ENCODE data around the gene RBM17. TPM values are rescaled to one million over a fixed set of nuclear protein-coding genes. Genes with fewer than 3 reads are reported as not detected.
"Not testable (repeated sequence)": the region's sequence is repeated elsewhere in the genome, so short reads cannot be mapped to it uniquely, and the experiment has no call there.

RBM17 gene

DNA sequence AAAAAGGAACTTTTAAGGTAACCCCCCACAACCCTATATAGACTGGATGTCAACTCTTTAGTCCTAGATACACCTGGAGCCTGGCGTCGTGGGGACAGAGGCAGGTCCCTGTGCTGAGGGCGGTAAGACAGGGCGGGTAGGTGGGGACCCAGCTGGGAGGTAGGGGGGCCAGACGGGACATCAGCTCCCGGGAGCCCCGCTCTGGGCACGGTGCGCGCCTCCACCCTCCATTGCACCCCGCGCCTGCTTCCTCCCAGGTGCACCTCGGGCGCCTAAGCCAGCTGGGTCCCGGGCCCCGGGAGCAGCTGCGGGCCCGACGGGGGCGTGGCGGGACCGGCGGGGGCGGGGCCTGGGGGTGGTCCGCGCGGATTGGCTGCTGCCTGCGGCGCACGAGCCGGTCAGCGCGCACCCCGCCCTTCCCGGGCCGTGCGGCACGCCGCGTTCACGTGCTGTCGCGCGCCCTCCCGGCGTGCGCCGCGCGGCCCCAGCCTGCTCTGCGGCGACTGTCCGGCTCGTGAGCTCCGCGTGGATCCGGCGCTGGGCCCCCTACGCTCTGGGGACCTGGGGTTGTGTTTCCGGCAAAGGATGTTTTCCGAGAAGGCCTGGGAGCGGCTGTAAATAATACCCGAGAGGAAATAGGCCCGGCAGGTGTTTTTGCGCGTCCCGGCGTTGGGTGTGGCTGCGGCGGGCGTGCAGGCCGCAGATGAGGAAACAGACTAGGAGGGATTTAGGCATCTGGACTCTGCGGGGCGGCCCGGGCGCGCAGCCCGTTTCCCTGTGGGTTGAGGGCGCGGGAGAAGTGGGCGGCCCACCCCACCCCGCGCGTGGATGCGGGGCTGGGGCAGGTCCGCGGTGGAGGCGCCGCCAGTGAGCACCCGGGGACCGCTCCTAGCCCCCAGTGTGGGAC lies 74.8 kb downstream of the RBM17 start:
- H3K27ac ChIP-seq (replicated peaks) = peak overlapping the region; percentile 89
- H3K27me3 ChIP-seq (ENCODE audit: insufficient read depth, poor library complexity, severe bottlenecking) = no peaks in the 10 kb centered on the region
- peak overlapping the region; percentile 63 for H3K4me3 ChIP-seq (replicated peaks; ENCODE audit: insufficient read depth, low read length)
- TF ChIP-seq GABPA (IDR thresholded peaks at IDR 0.05; ENCODE audit: low read depth) (peak; percentile 42; the same call in 1 of the 2 replicates), SPI1 (IDR thresholded peaks at IDR 0.05; ENCODE audit: borderline replicate concordance, low read depth) (no peak), POLR2AphosphoS5 (IDR thresholded peaks at IDR 0.05; ENCODE audit: low read depth) (peak; percentile 60; the same call in 1 of the 2 replicates)
- DNase-seq (ENCODE audit: low read depth in 1 of 2, low spot score in 1 of 2) = peak; percentile 60 to 65

DNA sequence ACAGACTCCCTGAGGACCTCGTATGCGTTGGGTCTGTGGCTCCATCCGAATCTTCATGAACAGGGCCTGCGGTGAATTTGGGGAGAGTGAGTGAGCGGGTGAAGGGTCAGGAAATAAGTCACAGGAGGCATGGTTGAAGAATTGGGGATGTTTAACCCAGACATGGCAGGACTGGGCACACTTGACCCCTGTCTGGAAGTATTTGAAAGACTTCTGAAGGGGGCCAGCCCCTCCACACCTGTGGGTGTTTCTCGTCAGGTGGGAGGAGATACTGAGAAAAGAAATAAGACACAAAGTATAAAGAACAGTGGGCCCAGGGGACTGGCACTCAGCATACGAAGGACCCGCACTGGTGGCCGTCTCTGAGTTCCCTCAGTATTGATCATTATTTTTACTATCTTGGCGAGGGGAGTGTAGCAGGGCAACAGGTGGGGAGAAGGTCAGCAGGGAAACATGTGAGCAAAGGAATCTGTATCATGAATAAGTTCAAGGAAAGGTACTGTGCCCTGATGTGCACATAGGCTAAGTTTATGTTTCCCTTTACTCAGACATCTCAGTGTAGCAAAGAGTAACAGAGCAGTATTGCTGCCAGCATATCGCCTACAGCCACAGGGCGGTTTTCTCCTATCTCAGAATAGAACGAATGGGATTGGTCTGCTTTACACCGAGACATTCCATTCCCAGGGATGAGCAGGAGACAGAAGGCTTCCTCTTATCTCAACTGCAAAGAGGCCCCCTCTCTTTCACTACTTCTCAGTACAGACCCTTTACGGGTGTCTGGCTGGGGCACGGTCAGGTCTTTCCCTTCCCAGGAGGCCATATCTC lies 75.6 kb downstream of the RBM17 start:
- DNase-seq (ENCODE audit: low read depth in 1 of 2, low spot score in 1 of 2) = no peak
- Histone ChIP-seq H3K27me3 (ENCODE audit: insufficient read depth, poor library complexity, severe bottlenecking) (no peaks in the 10 kb centered on the region), H3K4me3 (replicated peaks; ENCODE audit: insufficient read depth, low read length) (peak overlapping the region; percentile 63), H3K27ac (replicated peaks) (peak overlapping the region; percentile 89)
- TF ChIP-seq, protein P1, sequence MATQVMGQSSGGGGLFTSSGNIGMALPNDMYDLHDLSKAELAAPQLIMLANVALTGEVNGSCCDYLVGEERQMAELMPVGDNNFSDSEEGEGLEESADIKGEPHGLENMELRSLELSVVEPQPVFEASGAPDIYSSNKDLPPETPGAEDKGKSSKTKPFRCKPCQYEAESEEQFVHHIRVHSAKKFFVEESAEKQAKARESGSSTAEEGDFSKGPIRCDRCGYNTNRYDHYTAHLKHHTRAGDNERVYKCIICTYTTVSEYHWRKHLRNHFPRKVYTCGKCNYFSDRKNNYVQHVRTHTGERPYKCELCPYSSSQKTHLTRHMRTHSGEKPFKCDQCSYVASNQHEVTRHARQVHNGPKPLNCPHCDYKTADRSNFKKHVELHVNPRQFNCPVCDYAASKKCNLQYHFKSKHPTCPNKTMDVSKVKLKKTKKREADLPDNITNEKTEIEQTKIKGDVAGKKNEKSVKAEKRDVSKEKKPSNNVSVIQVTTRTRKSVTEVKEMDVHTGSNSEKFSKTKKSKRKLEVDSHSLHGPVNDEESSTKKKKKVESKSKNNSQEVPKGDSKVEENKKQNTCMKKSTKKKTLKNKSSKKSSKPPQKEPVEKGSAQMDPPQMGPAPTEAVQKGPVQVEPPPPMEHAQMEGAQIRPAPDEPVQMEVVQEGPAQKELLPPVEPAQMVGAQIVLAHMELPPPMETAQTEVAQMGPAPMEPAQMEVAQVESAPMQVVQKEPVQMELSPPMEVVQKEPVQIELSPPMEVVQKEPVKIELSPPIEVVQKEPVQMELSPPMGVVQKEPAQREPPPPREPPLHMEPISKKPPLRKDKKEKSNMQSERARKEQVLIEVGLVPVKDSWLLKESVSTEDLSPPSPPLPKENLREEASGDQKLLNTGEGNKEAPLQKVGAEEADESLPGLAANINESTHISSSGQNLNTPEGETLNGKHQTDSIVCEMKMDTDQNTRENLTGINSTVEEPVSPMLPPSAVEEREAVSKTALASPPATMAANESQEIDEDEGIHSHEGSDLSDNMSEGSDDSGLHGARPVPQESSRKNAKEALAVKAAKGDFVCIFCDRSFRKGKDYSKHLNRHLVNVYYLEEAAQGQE (IDR thresholded peaks at IDR 0.05; ENCODE audit: insufficient replicate concordance, low read depth) = no peak
- TF ChIP-seq SPI1 (IDR thresholded peaks at IDR 0.05; ENCODE audit: borderline replicate concordance, low read depth) (no peak), POLR2AphosphoS5 (IDR thresholded peaks at IDR 0.05; ENCODE audit: low read depth) (no peak), GABPA (IDR thresholded peaks at IDR 0.05; ENCODE audit: low read depth) (no peak)
- TF ChIP-seq, protein P2, sequence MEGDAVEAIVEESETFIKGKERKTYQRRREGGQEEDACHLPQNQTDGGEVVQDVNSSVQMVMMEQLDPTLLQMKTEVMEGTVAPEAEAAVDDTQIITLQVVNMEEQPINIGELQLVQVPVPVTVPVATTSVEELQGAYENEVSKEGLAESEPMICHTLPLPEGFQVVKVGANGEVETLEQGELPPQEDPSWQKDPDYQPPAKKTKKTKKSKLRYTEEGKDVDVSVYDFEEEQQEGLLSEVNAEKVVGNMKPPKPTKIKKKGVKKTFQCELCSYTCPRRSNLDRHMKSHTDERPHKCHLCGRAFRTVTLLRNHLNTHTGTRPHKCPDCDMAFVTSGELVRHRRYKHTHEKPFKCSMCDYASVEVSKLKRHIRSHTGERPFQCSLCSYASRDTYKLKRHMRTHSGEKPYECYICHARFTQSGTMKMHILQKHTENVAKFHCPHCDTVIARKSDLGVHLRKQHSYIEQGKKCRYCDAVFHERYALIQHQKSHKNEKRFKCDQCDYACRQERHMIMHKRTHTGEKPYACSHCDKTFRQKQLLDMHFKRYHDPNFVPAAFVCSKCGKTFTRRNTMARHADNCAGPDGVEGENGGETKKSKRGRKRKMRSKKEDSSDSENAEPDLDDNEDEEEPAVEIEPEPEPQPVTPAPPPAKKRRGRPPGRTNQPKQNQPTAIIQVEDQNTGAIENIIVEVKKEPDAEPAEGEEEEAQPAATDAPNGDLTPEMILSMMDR (IDR thresholded peaks at IDR 0.05; ENCODE audit: insufficient read depth, low read length) = no peak

DNA sequence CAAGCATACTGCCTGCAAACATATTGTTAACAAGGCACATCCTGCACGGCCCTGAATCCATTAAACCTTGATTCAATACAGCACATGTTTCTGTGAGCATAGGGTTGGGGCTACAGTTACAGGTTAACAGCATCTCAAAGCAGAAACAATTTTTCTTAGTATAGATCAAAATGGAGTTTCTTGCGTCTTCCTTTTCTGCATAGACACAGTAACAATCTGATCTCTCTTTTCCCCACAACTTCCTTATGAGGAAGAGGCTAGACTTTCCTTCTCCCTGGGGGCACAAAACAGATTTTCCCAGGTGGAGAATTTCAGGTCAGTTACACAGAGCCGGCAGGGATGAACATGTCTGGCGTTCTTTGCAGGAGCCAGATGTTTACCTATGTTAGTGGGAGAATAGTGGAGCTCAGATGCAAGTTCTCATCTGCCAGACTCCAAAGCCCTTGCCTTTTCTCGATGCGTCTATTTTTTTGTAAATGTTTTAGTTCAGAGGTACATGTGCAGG lies 76.4 kb downstream of the RBM17 start:
- Histone ChIP-seq H3K4me3 (replicated peaks; ENCODE audit: insufficient read depth, low read length) (no peak overlapping the region), H3K27ac (replicated peaks) (no peak overlapping the region)

DNA sequence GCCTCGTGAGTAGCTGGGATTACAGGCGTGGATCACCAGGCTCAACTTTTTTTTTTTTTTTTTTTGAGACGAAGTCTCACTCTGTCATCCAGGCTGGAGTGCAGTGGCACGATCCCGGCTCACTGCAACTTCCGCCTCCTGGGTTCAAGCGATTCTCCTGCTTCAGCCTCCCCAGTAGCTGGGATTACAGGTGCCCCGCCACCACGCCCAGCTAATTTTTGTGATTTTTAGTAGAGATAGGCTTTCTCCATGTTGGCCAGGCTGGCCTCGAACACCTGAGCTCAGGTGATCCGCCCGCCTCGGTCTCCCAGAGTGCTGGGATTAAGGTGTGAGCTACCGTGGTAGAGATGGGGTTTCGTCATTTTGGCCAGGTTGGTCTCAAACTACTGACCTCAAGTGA lies 77.1 kb downstream of the RBM17 start:
- not testable (repeated sequence) for DNase-seq (ENCODE audit: low read depth in 1 of 2, low spot score in 1 of 2); H3K27me3 ChIP-seq (ENCODE audit: insufficient read depth, poor library complexity, severe bottlenecking); H3K27ac ChIP-seq (replicated peaks); H3K4me3 ChIP-seq (replicated peaks; ENCODE audit: insufficient read depth, low read length)

More for the DNA sequence above, 76.4 kb downstream of the RBM17 start:
- TF ChIP-seq SPI1 (IDR thresholded peaks at IDR 0.05; ENCODE audit: borderline replicate concordance, low read depth) (no peak), GABPA (IDR thresholded peaks at IDR 0.05; ENCODE audit: low read depth) (no peak), POLR2AphosphoS5 (IDR thresholded peaks at IDR 0.05; ENCODE audit: low read depth) (no peak)
- TF ChIP-seq, protein P2 (IDR thresholded peaks at IDR 0.05; ENCODE audit: insufficient read depth, low read length) = no peak
- TF ChIP-seq, protein P1 (IDR thresholded peaks at IDR 0.05; ENCODE audit: insufficient replicate concordance, low read depth) = no peak
- no peak for DNase-seq (ENCODE audit: low read depth in 1 of 2, low spot score in 1 of 2)
- H3K27me3 ChIP-seq (ENCODE audit: insufficient read depth, poor library complexity, severe bottlenecking) = no peaks in the 10 kb centered on the region

Small RNAs within 50 kb of the gene (microRNA-seq; reads per million reads assigned to microRNA genes)
- not detected for gene MIR3155A
- not detected for gene MIR3155B

Data from HL-60 (cell line).